Measurements from ENCODE around the gene MRLN.

- TF ChIP-seq TCF12 (IDR thresholded peaks at IDR 0.05; ENCODE audit: low read depth) = no peak
- TF ChIP-seq TAF1 (IDR thresholded peaks at IDR 0.05; ENCODE audit: low read depth) = no peak
- TF ChIP-seq MAX (IDR thresholded peaks at IDR 0.05) = no peak
- no peak for TF ChIP-seq RAD21 (IDR thresholded peaks at IDR 0.05; ENCODE audit: low read depth)
- TF ChIP-seq EP300 (IDR thresholded peaks at IDR 0.05; ENCODE audit: borderline replicate concordance) = no peak
- TF ChIP-seq YY1 (IDR thresholded peaks at IDR 0.05; ENCODE audit: low read depth) = no peak
- TF ChIP-seq REST (IDR thresholded peaks at IDR 0.05; ENCODE audit: low read depth) = no peak
- TF ChIP-seq ZBTB7A (IDR thresholded peaks at IDR 0.05; ENCODE audit: low read depth) = no peak
- TF ChIP-seq NFIC (IDR thresholded peaks at IDR 0.05) = no peak
- no peak for TF ChIP-seq TEAD4 (IDR thresholded peaks at IDR 0.05)
- no peak for TF ChIP-seq EGR1 (IDR thresholded peaks at IDR 0.05)
- no peak for TF ChIP-seq CREB1 (IDR thresholded peaks at IDR 0.05; ENCODE audit: low read depth)
- no peak for TF ChIP-seq FOXM1 (IDR thresholded peaks at IDR 0.05; ENCODE audit: borderline replicate concordance, low read depth)
- no peak for TF ChIP-seq USF1 (IDR thresholded peaks at IDR 0.05)
Measured at GRCh38 chr10:59773088-59773487, 19.8 kb upstream of the MRLN start.
